PFSK-1 (cell line): ENCODE results near the gene ST7.

ENCODE experiments used
- FOXP2 ChIP-seq: optimal IDR thresholded peaks from 2 replicates; pipeline ENCODE3; 2011; ENCODE audit warnings: borderline replicate concordance, control low read depth, inconsistent platforms; ENCODE audit not compliant: insufficient read depth; ENCODE audit errors: extremely low read length, extremely low read depth
- POLR2AphosphoS5 ChIP-seq: IDR thresholded peaks from 2 replicates; pipeline ENCODE4 v1.6.1; 2012; ENCODE audit warnings: low read depth, mild to moderate bottlenecking, control low read depth, low read length, moderate library complexity
- REST ChIP-seq, 2 experiments: IDR thresholded peaks; 2 replicates each; pipeline versions ENCODE4 v1.6.1 to v1.8.0; 2011 to 2012; ENCODE audit warnings: low read depth in 2 of 2, low read length in 2 of 2, control low read depth in 1 of 2, inconsistent platforms in 1 of 2, mild to moderate bottlenecking in 1 of 2, moderate library complexity in 1 of 2; ENCODE audit not compliant: insufficient read depth in 1 of 2
- SIN3A ChIP-seq: IDR thresholded peaks from 2 replicates; pipeline ENCODE4 v1.6.1; 2012; ENCODE audit warnings: mild to moderate bottlenecking, low read length, moderate library complexity, borderline replicate concordance; ENCODE audit not compliant: insufficient read depth
- TAF1 ChIP-seq: IDR thresholded peaks from 2 replicates; pipeline ENCODE4 v1.6.1; 2012; ENCODE audit warnings: low read length, control low read depth, borderline replicate concordance; ENCODE audit not compliant: insufficient read depth

The ST7 gene

GRCh38 chr7:117087639-117088396 is 134.5 kb downstream of the ST7 start:
- TF ChIP-seq FOXP2: no peak
- TF ChIP-seq SIN3A: no peak
- TF ChIP-seq TAF1: no peak
- TF ChIP-seq POLR2AphosphoS5: no peak
- no peak for TF ChIP-seq REST (IDR thresholded peaks at IDR 0.05; ENCODE audit: insufficient read depth in 1 of 2, low read depth in 2 of 2, low read length in 2 of 2)

- TF ChIP-seq REST (IDR thresholded peaks at IDR 0.05; ENCODE audit: insufficient read depth in 1 of 2, low read depth in 2 of 2, low read length in 2 of 2) (no peak), POLR2AphosphoS5 (no peak), FOXP2 (no peak), SIN3A (no peak), TAF1 (no peak)
These were observed 135.4 kb downstream of the ST7 start for GRCh38 chr7:117088623-117089194.

- no peak for TF ChIP-seq TAF1
- no peak for TF ChIP-seq SIN3A
- no peak for TF ChIP-seq FOXP2
- no peak for TF ChIP-seq POLR2AphosphoS5
- TF ChIP-seq REST (IDR thresholded peaks at IDR 0.05; ENCODE audit: insufficient read depth in 1 of 2, low read depth in 2 of 2, low read length in 2 of 2): no peak
These were observed 137.5 kb downstream of the ST7 start for GRCh38 chr7:117090791-117091190.

GRCh38 chr7:117091721-117092120 is 138.4 kb downstream of the ST7 start:
- TF ChIP-seq FOXP2 (no peak), SIN3A (no peak), REST (IDR thresholded peaks at IDR 0.05; ENCODE audit: insufficient read depth in 1 of 2, low read depth in 2 of 2, low read length in 2 of 2) (no peak), TAF1 (no peak), POLR2AphosphoS5 (no peak)

- TF ChIP-seq SIN3A: no peak
- no peak for TF ChIP-seq TAF1
- no peak for TF ChIP-seq REST (IDR thresholded peaks at IDR 0.05; ENCODE audit: insufficient read depth in 1 of 2, low read depth in 2 of 2, low read length in 2 of 2)
These were observed 139.5 kb downstream of the ST7 start for GRCh38 chr7:117092785-117093184.
